GM12864 (cell line): ENCODE results near the gene MRPL57.

ENCODE experiments used
- DNase-seq: peaks from one replicate; pipeline ENCODE4 v3.0.0-alpha.2; 2011; ENCODE audit warnings: low read depth
- H3K4me3 ChIP-seq: 2 replicates; pipeline ENCODE4 v1.5.1; 2011; ENCODE audit warnings: mild to moderate bottlenecking, low read depth, low read length, control low read depth
- CTCF ChIP-seq: IDR thresholded peaks from 2 replicates; pipeline ENCODE4 v1.5.1; 2011; ENCODE audit warnings: low read depth, mild to moderate bottlenecking, moderate library complexity, low read length, control low read depth, inconsistent platforms; ENCODE audit errors: missing control alignments

Gene MRPL57

GRCh38 chr13:21221268-21221667 is 44.8 kb downstream of the MRPL57 start:
- no peak overlapping the region for H3K4me3 ChIP-seq
- no peak for DNase-seq
- TF ChIP-seq CTCF = no peak

GRCh38 chr13:21225082-21225481 is 48.6 kb downstream of the MRPL57 start:
- no peak for DNase-seq
- no peak for TF ChIP-seq CTCF
- no peak overlapping the region for H3K4me3 ChIP-seq

GRCh38 chr13:21225841-21226581 is 49.6 kb downstream of the MRPL57 start:
- H3K4me3 ChIP-seq = no peak overlapping the region
- TF ChIP-seq CTCF = no peak
- DNase-seq = no peak

- no peak overlapping the region for H3K4me3 ChIP-seq
- TF ChIP-seq CTCF = no peak
- no peak for DNase-seq
Measured at GRCh38 chr13:21227917-21228316, 51.5 kb downstream of the MRPL57 start.
